Upper lobe of right lung (tissue), 1 donor: ENCODE measurements around the gene THAP5. TPM values are rescaled to one million over a fixed set of nuclear protein-coding genes. Genes with fewer than 3 reads are reported as not detected.

Source experiments
- ATAC-seq: fragments of 200-7000 bp; cut with Tn5 transposase; one replicate; pipeline ENCODE4 v1.9.1; 2020; ENCODE audit warnings: mild to moderate bottlenecking, moderate library complexity
- DNase-seq: peaks from one replicate; pipeline ENCODE4 v3.0.0-alpha.2; 2020
- H3K27ac ChIP-seq: fragments of 200-600 bp; one replicate; pipeline ENCODE4 v1.8.0; 2022
- H3K27me3 ChIP-seq: fragments of 200-600 bp; one replicate; pipeline ENCODE4 v1.8.0; 2022; ENCODE audit warnings: mild to moderate bottlenecking
- H3K36me3 ChIP-seq: fragments of 200-600 bp; one replicate; pipeline ENCODE4 v1.8.0; 2022
- H3K4me1 ChIP-seq: fragments of 200-600 bp; one replicate; pipeline ENCODE4 v1.8.0; 2022
- H3K4me3 ChIP-seq: fragments of 200-600 bp; one replicate; pipeline ENCODE4 v1.8.0; 2022; ENCODE audit warnings: mild to moderate bottlenecking
- H3K9me3 ChIP-seq: fragments of 200-600 bp; one replicate; pipeline ENCODE4 v1.8.0; 2022
- intact Hi-C: fragments of 100-400 bp; cut with DNase I; formaldehyde crosslinking; loops from one replicate; pipeline ENCODE4 v1.11.0; 2022
- total RNA-seq: library from RNA; stranded (reverse); fragmentation: NEBNext Ultra II Directional; extraction: Animal tissue kit (Norgen Biotek cat#: 25700); gene quantifications from one replicate; pipeline ENCODE4 v1.2.1, GENCODE V29; 2021
- TF ChIP-seq, protein P1 (sequence below): fragments of 200-600 bp; IDR thresholded peaks from one replicate; pipeline ENCODE4 v1.8.0; 2022; ENCODE audit warnings: antibody characterized with exemption
- donor health status: DM: no; HTN: yes; CAD: no; lungs with severe emphysema.

The THAP5 gene
- total RNA-seq, 1 donor from 2014 or later: 26.3 TPM

DNA sequence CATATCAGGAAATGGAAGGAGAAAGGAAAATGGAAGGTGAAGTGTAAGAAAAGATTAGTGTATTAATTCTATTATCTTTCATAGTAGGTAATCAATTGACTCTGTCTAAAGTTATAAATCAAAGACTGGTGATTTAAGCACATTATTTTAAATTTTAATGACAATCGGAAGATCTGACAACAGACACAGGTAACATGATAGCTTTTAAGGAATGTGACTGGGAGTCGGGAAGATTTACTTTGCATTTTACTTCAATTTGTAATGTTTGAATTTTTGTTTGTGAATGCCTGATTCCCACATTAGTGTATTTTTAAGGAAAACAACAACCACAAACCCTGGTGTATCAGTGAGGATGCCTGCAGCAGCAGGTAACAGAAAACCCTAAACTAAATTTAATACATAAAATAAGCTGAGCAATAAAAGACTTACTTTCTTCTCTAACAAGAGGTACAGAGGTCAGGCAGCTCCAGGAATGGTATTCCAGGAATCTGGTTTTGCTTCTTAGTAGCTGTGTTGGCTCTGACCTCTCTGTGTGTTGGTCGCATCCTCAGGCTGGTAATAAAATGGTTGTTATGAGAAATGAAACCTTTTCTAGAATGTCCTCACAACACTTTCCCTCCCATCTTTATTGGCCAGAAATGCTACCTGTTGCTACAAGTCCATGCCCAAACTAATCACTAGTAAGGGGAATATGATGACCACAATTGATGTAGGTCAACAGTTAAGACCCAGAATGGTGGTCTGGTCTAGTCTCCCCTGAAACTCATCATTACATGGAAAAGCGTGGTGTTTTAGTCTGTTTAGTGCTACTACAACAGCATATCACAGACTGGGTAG lies 12.4 kb upstream of the THAP5 start:
- intact Hi-C loops: no loop called here
- Histone ChIP-seq H3K27me3 (no peaks in the 10 kb centered on the region), H3K9me3 (no peaks in the 10 kb centered on the region), H3K4me3 (no peak overlapping the region), H3K4me1 (no peaks in the 10 kb centered on the region), H3K36me3 (peaks cover 7% of the 10 kb centered on the region), H3K27ac (no peak overlapping the region)
- DNase-seq (no peak), ATAC-seq (peak; percentile 75)
- TF ChIP-seq, protein P1, sequence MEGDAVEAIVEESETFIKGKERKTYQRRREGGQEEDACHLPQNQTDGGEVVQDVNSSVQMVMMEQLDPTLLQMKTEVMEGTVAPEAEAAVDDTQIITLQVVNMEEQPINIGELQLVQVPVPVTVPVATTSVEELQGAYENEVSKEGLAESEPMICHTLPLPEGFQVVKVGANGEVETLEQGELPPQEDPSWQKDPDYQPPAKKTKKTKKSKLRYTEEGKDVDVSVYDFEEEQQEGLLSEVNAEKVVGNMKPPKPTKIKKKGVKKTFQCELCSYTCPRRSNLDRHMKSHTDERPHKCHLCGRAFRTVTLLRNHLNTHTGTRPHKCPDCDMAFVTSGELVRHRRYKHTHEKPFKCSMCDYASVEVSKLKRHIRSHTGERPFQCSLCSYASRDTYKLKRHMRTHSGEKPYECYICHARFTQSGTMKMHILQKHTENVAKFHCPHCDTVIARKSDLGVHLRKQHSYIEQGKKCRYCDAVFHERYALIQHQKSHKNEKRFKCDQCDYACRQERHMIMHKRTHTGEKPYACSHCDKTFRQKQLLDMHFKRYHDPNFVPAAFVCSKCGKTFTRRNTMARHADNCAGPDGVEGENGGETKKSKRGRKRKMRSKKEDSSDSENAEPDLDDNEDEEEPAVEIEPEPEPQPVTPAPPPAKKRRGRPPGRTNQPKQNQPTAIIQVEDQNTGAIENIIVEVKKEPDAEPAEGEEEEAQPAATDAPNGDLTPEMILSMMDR: no peak

DNA sequence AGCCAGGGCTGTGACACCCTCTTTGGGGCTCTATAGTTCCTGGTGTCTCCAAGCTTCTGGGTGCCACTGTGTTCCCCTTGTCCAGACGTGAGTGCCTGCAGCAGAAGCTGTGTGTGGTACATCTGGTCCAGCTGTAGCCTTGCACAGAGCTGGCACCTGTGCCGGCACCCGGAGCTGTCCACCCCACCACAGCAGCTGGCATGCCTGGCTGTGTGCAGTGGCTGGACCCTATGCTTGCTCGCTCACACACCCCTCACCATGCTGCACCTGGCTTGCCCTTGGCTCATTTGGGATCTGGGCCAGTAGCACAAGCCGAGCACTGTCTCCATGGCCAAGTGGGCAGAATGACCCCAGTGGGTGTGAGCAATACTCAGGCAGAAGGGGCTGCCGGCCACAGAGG lies 10.8 kb upstream of the THAP5 start:
- H3K27me3 ChIP-seq: no peaks in the 10 kb centered on the region
- no peak overlapping the region for H3K27ac ChIP-seq
- no peak for ATAC-seq
- no peaks in the 10 kb centered on the region for H3K4me1 ChIP-seq
- H3K4me3 ChIP-seq: no peak overlapping the region
- intact Hi-C loops: no loop called here
- TF ChIP-seq, protein P1: no peak
- DNase-seq: no peak
- H3K36me3 ChIP-seq: peaks cover 15% of the 10 kb centered on the region
- no peaks in the 10 kb centered on the region for H3K9me3 ChIP-seq

- TF ChIP-seq, protein P1: no peak
- Histone ChIP-seq H3K4me3 (no peak overlapping the region), H3K9me3 (no peaks in the 10 kb centered on the region), H3K4me1 (peaks cover under 1% of the 10 kb centered on the region), H3K36me3 (peaks cover 29% of the 10 kb centered on the region), H3K27me3 (no peaks in the 10 kb centered on the region), H3K27ac (no peak overlapping the region)
- DNase-seq (no peak), ATAC-seq (no peak)
- intact Hi-C loops: no loop called here
Measured at GRCh38 chr7:108578937-108579336, 9.4 kb upstream of the THAP5 start.

- H3K4me1 ChIP-seq: peaks cover 26% of the 10 kb centered on the region
- H3K4me3 ChIP-seq: no peak overlapping the region
- TF ChIP-seq, protein P1: no peak
- H3K9me3 ChIP-seq: no peaks in the 10 kb centered on the region
- intact Hi-C loops: no loop called here
- H3K27ac ChIP-seq: no peak overlapping the region
- H3K36me3 ChIP-seq: peaks cover 51% of the 10 kb centered on the region
- no peak for DNase-seq
- no peaks in the 10 kb centered on the region for H3K27me3 ChIP-seq
- ATAC-seq: no peak
Measured at GRCh38 chr7:108576116-108576515, 6.6 kb upstream of the THAP5 start.

DNA sequence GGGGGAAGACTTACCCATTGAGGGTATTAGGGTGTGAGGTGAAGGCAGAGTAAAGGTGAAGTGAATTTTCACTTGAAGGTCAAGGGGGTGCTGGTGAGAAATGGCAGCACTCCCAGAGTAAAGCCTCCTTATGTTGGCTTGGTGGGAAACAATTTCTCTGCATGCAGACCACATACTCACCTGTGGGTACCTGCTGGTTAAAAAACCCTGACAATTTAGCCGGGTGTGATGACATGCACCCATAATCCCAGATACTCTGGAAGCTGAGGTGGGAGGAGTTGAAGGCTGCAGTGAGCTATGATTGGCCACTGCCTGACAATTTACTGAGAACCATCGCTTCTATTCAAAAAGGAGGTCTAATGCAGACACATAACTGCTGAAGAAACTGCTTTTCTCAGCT lies 5.7 kb upstream of the THAP5 start:
- intact Hi-C loops: no loop called here
- Histone ChIP-seq H3K4me1 (peaks cover 33% of the 10 kb centered on the region), H3K27ac (no peak overlapping the region), H3K27me3 (no peaks in the 10 kb centered on the region), H3K36me3 (peaks cover 51% of the 10 kb centered on the region), H3K9me3 (no peaks in the 10 kb centered on the region), H3K4me3 (no peak overlapping the region)
- ATAC-seq: no peak
- no peak for DNase-seq
- TF ChIP-seq, protein P1: no peak
